BE2C (cell line): ENCODE results near the gene RPL36AL.
"Not testable (repeated sequence)": the region's sequence is repeated elsewhere in the genome, so short reads cannot be mapped to it uniquely, and the experiment has no call there.

Experiments used
- DNase-seq: peaks from one replicate; pipeline ENCODE4 v3.0.0-alpha.2; 2020
- H3K27me3 ChIP-seq: fragments of 250-450 bp; sonication (Bioruptor Pico); 2 replicates; pipeline ENCODE4 v1.5.1; 2020; ENCODE audit warnings: mild to moderate bottlenecking
- H3K36me3 ChIP-seq: fragments of 250-450 bp; sonication (Bioruptor Pico); 2 replicates; pipeline ENCODE4 v1.5.1; 2020; ENCODE audit warnings: mild to moderate bottlenecking
- H3K4me1 ChIP-seq: fragments of 250-450 bp; sonication (Bioruptor Pico); 2 replicates; pipeline ENCODE4 v1.5.1; 2020
- H3K4me3 ChIP-seq: 2 replicates; pipeline ENCODE4 v1.5.1; 2011; ENCODE audit warnings: low read depth, low read length
- H3K9me3 ChIP-seq: fragments of 250-450 bp; sonication (Bioruptor Pico); 2 replicates; pipeline ENCODE4 v1.5.1; 2020
- TF ChIP-seq, protein P1 (sequence below): IDR thresholded peaks from 2 replicates; pipeline ENCODE4 v1.5.1; 2012; ENCODE audit warnings: mild to moderate bottlenecking, low read depth, low read length

The RPL36AL gene

GRCh38 chr14:49619730-49620129, 696 bp downstream of the RPL36AL start:
- H3K4me3 ChIP-seq: peak overlapping the region; percentile 91

DNA sequence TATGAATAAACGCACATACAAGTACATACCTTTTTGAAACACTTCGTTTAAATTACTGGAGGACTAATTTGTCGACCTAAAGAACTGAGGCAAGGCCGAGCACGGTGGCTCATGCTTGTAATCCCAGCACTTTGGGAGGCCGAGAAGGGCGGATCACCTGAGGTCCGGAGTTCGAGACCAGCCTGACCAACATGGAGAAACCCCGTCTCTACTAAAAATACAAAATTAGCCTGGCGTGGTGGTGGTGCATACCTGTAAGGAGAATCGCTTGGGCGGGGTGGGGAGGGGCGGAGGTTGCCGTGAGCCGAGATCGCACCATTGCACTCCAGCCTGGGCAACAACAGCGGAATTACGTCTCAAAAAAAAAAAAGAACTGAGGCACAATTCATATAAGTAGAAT, 1.2 kb downstream of the RPL36AL start:
- not testable (repeated sequence) for H3K9me3 ChIP-seq, DNase-seq, H3K4me1 ChIP-seq, H3K27me3 ChIP-seq
- Histone ChIP-seq H3K4me3 (peak overlapping the region; percentile 91), H3K36me3 (peaks cover 38% of the 10 kb centered on the region)

More at GRCh38 chr14:49619730-49620129, 696 bp downstream of the RPL36AL start:
- no peak for DNase-seq
- no peaks in the 10 kb centered on the region for H3K4me1 ChIP-seq
- TF ChIP-seq, protein P1, sequence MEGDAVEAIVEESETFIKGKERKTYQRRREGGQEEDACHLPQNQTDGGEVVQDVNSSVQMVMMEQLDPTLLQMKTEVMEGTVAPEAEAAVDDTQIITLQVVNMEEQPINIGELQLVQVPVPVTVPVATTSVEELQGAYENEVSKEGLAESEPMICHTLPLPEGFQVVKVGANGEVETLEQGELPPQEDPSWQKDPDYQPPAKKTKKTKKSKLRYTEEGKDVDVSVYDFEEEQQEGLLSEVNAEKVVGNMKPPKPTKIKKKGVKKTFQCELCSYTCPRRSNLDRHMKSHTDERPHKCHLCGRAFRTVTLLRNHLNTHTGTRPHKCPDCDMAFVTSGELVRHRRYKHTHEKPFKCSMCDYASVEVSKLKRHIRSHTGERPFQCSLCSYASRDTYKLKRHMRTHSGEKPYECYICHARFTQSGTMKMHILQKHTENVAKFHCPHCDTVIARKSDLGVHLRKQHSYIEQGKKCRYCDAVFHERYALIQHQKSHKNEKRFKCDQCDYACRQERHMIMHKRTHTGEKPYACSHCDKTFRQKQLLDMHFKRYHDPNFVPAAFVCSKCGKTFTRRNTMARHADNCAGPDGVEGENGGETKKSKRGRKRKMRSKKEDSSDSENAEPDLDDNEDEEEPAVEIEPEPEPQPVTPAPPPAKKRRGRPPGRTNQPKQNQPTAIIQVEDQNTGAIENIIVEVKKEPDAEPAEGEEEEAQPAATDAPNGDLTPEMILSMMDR: no peak
- H3K27me3 ChIP-seq: no peaks in the 10 kb centered on the region
- no peaks in the 10 kb centered on the region for H3K9me3 ChIP-seq
- H3K36me3 ChIP-seq: peaks cover 37% of the 10 kb centered on the region

GRCh38 chr14:49617852-49618519, 2.4 kb downstream of the RPL36AL start:
- Histone ChIP-seq H3K4me1 (no peaks in the 10 kb centered on the region), H3K9me3 (no peaks in the 10 kb centered on the region), H3K36me3 (peaks cover 37% of the 10 kb centered on the region), H3K27me3 (no peaks in the 10 kb centered on the region), H3K4me3 (no peak overlapping the region)
- DNase-seq: no peak
- TF ChIP-seq, protein P1: no peak

- Histone ChIP-seq H3K27me3 (no peaks in the 10 kb centered on the region), H3K9me3 (no peaks in the 10 kb centered on the region), H3K4me1 (no peaks in the 10 kb centered on the region), H3K36me3 (peaks cover 29% of the 10 kb centered on the region), H3K4me3 (no peak overlapping the region)
- TF ChIP-seq, protein P1: no peak
- no peak for DNase-seq
Measured at GRCh38 chr14:49615776-49616175, 4.7 kb downstream of the RPL36AL start.

DNA sequence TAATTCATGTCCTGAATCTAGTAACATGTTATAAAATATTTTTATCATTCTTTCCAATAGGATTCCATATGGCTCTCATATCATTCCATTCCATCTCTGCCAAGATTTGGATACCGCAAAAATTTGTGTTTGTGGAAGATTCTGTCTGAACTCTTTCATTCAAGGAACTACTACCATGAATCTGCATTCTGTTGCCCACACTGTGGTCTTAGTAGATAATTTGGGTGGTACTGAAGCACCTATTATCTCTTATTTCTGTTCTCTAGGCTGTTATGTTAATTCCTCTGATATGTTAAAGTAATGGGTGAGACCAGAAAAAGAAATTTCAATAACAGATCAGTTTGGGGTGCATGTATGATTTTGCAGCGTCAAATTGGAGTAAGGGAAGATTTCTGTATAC, 6.2 kb downstream of the RPL36AL start:
- no peaks in the 10 kb centered on the region for H3K4me1 ChIP-seq
- no peaks in the 10 kb centered on the region for H3K27me3 ChIP-seq
- H3K9me3 ChIP-seq: no peaks in the 10 kb centered on the region
- DNase-seq: no peak
- TF ChIP-seq, protein P1: no peak
- H3K4me3 ChIP-seq: no peak overlapping the region
- H3K36me3 ChIP-seq: peaks cover 35% of the 10 kb centered on the region

GRCh38 chr14:49612671-49613070, 7.8 kb downstream of the RPL36AL start:
- DNase-seq: no peak
- TF ChIP-seq, protein P1: no peak
- no peaks in the 10 kb centered on the region for H3K9me3 ChIP-seq
- H3K36me3 ChIP-seq: peaks cover 25% of the 10 kb centered on the region
- no peaks in the 10 kb centered on the region for H3K27me3 ChIP-seq
- H3K4me1 ChIP-seq: no peaks in the 10 kb centered on the region
- no peak overlapping the region for H3K4me3 ChIP-seq
